ENCODE results near the gene AARS2. TPM values are rescaled to one million over a fixed set of nuclear protein-coding genes. Genes with fewer than 3 reads are reported as not detected.
A peak's percentile ranks its signal among the peaks of the same experiment; 100 is the strongest.

The AARS2 gene
- total and polyA plus RNA-seq, 9 of the 15 experiments (the other 6 are each of a cell fraction or from before 2014, with no cell fraction given) = 0.97 to 34.0 (median 18.3) TPM

- TF ChIP-seq AFF1 (IDR thresholded peaks at IDR 0.05; ENCODE audit: low read depth in 1 of 2, partially characterized antibody in 2 of 2) (peak; percentile 55 to 59), SMARCB1 (IDR thresholded peaks at IDR 0.05; ENCODE audit: insufficient read length, low read depth) (no peak), ARID1B (IDR thresholded peaks at IDR 0.05) (peak; percentile 61), MEIS2 (IDR thresholded peaks at IDR 0.05; ENCODE audit: partially characterized antibody) (no peak), ZNF431 (CRISPR knock-in tag; IDR thresholded peaks at IDR 0.05) (no peak), LARP7 (IDR thresholded peaks at IDR 0.05) (peak; percentile 93), CHD1 (IDR thresholded peaks at IDR 0.05; ENCODE audit: low read length) (no peak), NRF1 (conservative IDR thresholded peaks at IDR 0.05 in 1 of 2, IDR thresholded peaks at IDR 0.05 in 1 of 2) (peak in 1 of 2 experiments; percentile 18; a peak in 1 of 4 replicates), NFRKB (IDR thresholded peaks at IDR 0.05; ENCODE audit: low read depth) (peak; percentile 68), NCOA1 (IDR thresholded peaks at IDR 0.05; ENCODE audit: low read depth) (0 out of 2 replicates have a peak, but pooled peaks have one; percentile 20), EP300 (IDR thresholded peaks at IDR 0.05; ENCODE audit: low read length) (no peak), OTX1 (CRISPR knock-in tag; IDR thresholded peaks at IDR 0.05) (peak; percentile 67; the same call in 1 of the 2 replicates), PHB2 (IDR thresholded peaks at IDR 0.05; ENCODE audit: low read depth) (peak; percentile 71), ZBTB26 (CRISPR knock-in tag; IDR thresholded peaks at IDR 0.05) (0 out of 2 replicates have a peak, but pooled peaks have one; percentile 65), MTA2 (IDR thresholded peaks at IDR 0.05; ENCODE audit: low read depth) (peak; percentile 40; the same call in 1 of the 2 replicates), HDAC2 (IDR thresholded peaks at IDR 0.05) (0 out of 2 replicates have a peak, but pooled peaks have one; percentile 31), SMARCA5 (IDR thresholded peaks at IDR 0.05) (peak; percentile 83; the same call in 1 of the 2 replicates), TEAD4 (IDR thresholded peaks at IDR 0.05; ENCODE audit: low read length) (no peak), TEAD4 (CRISPR knock-in tag; IDR thresholded peaks at IDR 0.05; ENCODE audit: borderline replicate concordance) (no peak)
- TF ChIP-seq, protein P1, sequence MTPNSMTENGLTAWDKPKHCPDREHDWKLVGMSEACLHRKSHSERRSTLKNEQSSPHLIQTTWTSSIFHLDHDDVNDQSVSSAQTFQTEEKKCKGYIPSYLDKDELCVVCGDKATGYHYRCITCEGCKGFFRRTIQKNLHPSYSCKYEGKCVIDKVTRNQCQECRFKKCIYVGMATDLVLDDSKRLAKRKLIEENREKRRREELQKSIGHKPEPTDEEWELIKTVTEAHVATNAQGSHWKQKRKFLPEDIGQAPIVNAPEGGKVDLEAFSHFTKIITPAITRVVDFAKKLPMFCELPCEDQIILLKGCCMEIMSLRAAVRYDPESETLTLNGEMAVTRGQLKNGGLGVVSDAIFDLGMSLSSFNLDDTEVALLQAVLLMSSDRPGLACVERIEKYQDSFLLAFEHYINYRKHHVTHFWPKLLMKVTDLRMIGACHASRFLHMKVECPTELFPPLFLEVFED (CRISPR knock-in tag; conservative IDR thresholded peaks at IDR 0.05) = 0 out of 2 replicates have a peak, but pooled peaks have one; percentile 24
- TF ChIP-seq, protein P2, sequence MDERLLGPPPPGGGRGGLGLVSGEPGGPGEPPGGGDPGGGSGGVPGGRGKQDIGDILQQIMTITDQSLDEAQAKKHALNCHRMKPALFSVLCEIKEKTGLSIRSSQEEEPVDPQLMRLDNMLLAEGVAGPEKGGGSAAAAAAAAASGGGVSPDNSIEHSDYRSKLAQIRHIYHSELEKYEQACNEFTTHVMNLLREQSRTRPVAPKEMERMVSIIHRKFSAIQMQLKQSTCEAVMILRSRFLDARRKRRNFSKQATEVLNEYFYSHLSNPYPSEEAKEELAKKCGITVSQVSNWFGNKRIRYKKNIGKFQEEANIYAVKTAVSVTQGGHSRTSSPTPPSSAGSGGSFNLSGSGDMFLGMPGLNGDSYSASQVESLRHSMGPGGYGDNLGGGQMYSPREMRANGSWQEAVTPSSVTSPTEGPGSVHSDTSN (CRISPR knock-in tag; IDR thresholded peaks at IDR 0.05; ENCODE audit: low read depth) = no peak
- TF ChIP-seq, protein P2 (tag; conservative IDR thresholded peaks at IDR 0.05; ENCODE audit: low read depth) = no peak
These were observed 47.4 kb downstream of the AARS2 start (continued) for GRCh38 chr6:44265722-44266233.
